Nasal cavity respiratory epithelium epithelial cell of viscerocranial mucosa (primary cell): ENCODE measurements around the gene KASH5. TPM values are rescaled to one million over a fixed set of nuclear protein-coding genes. Genes with fewer than 3 reads are reported as not detected.

Source experiments
- total RNA-seq: library from RNA; depleted of rRNA; stranded (reverse); fragments of >200 nt; gene quantifications from 2 replicates; pipeline ENCODE4 v1.2.3, GENCODE V29; 2014

KASH5 gene
- not detected in 2 replicates for total RNA-seq

GRCh38 chr19:49387936-49388372 is at the start of gene KASH5:
Gene KASH5, plus strand, starts transcription at chr19:49388249. Its CDS starts 2,635 bp downstream, at chr19:49390884.

GRCh38 chr19:49362048-49362928 is 25.8 kb upstream of the KASH5 start, which contains the start of gene TEAD2:
Gene TEAD2, minus strand, starts transcription at chr19:49362416. Its CDS starts 2,341 bp downstream, at chr19:49360075.

GRCh38 chr19:49363268-49364082 is 24.6 kb upstream of the KASH5 start, which contains the start of gene DKKL1:
Gene DKKL1, plus strand, starts transcription at chr19:49363877. Its CDS starts 122 bp downstream, at chr19:49363999.

GRCh38 chr19:49423071-49423984 is 35.3 kb downstream of the KASH5 start, which contains the start of gene PTH2:
Gene PTH2, minus strand, starts transcription at chr19:49423441. Its CDS starts 102 bp downstream, at chr19:49423339.

GRCh38 chr19:49425178-49425577 is 37.1 kb downstream of the KASH5 start, which contains the start of gene GFY:
Gene GFY, plus strand, starts transcription at chr19:49425388. Its CDS starts 1,043 bp downstream, at chr19:49426431.

GRCh38 chr19:49441210-49441959 is 53.3 kb downstream of the KASH5 start, which contains the start of gene SLC17A7:
Gene SLC17A7, minus strand, starts transcription at chr19:49441527. Its CDS starts 148 bp downstream, at chr19:49441379.

GRCh38 chr19:49451430-49452181 is 63.6 kb downstream of the KASH5 start, which contains the start of gene PIH1D1:
Gene PIH1D1, minus strand, starts transcription at chr19:49451814. Its CDS starts 240 bp downstream, at chr19:49451574.

GRCh38 chr19:49453013-49453756 is 65.1 kb downstream of the KASH5 start, which contains the start of gene ALDH16A1:
Gene ALDH16A1, plus strand, starts transcription at chr19:49453225. Its CDS starts 107 bp downstream, at chr19:49453332.

Other genes with a start within 250 kb of the KASH5 start
- gene HRC, start 232.9 kb upstream of the KASH5 start, total RNA-seq = under 0.01 TPM in 1 of 2 replicates, not detected in the other
- gene TRPM4, start 230.5 kb upstream of the KASH5 start, total RNA-seq = 22.2 and 28.5 TPM in 2 replicates
- 0.21 TPM in 1 of 2 replicates, not detected in the other for gene SLC6A16, start 63.1 kb upstream of the KASH5 start, total RNA-seq
- gene CD37, start 52.8 kb upstream of the KASH5 start, total RNA-seq = not detected in 2 replicates
- gene TEAD2, start 25.8 kb upstream of the KASH5 start, total RNA-seq = 7.2 and 21.9 TPM in 2 replicates
- 0.14 and 0.34 TPM in 2 replicates for gene DKKL1, start 24.4 kb upstream of the KASH5 start, total RNA-seq
- not detected in 2 replicates for gene PTH2, start 35.2 kb downstream of the KASH5 start, total RNA-seq
- gene GFY, start 37.1 kb downstream of the KASH5 start, total RNA-seq = not detected in 2 replicates
- gene SLC17A7, start 53.3 kb downstream of the KASH5 start, total RNA-seq = 0.21 TPM in 1 of 2 replicates, not detected in the other
- 69.4 and 70.3 TPM in 2 replicates for gene PIH1D1, start 63.6 kb downstream of the KASH5 start, total RNA-seq
- 17.7 and 27.3 TPM in 2 replicates for gene ALDH16A1, start 65.0 kb downstream of the KASH5 start, total RNA-seq
- 0.34 and 1.00 TPM in 2 replicates for gene FLT3LG, start 86.0 kb downstream of the KASH5 start, total RNA-seq
- 2,080 and 4,704 TPM in 2 replicates for gene RPL13A, start 99.4 kb downstream of the KASH5 start, total RNA-seq
- 1,866 and 3,662 TPM in 2 replicates for gene RPS11, start 108.2 kb downstream of the KASH5 start, total RNA-seq
- gene FCGRT, start 124.4 kb downstream of the KASH5 start, total RNA-seq = 10.8 and 13.0 TPM in 2 replicates
- 0.34 and 0.43 TPM in 2 replicates for gene RCN3, start 139.8 kb downstream of the KASH5 start, total RNA-seq
- gene NOSIP, start 192.3 kb downstream of the KASH5 start, total RNA-seq = 28.1 and 57.8 TPM in 2 replicates
- gene PRRG2, start 193.1 kb downstream of the KASH5 start, total RNA-seq = 5.4 and 7.9 TPM in 2 replicates
- gene PRR12, start 202.9 kb downstream of the KASH5 start, total RNA-seq = 1.4 and 7.8 TPM in 2 replicates